Stimulated activated CD4-positive, alpha-beta T cell treated with anti-CD3 and anti-CD28 coated beads, Interleukin-2, amount 100 ng/mL, for 24 hours (primary cell): ENCODE results near the gene ABO.
"Not testable (repeated sequence)": the region's sequence is repeated elsewhere in the genome, so short reads cannot be mapped to it uniquely, and the experiment has no call there.

ENCODE experiments used
- DNase-seq, 2 donors: peaks; one replicate each; pipeline ENCODE4 v3.0.0-alpha.2; 2020

Gene ABO

GRCh38 chr9:133286523-133286922 is 11.5 kb upstream of the ABO start:
- no peak for DNase-seq

GRCh38 chr9:133285252-133285775 is 10.3 kb upstream of the ABO start:
- no peak for DNase-seq

- no peak for DNase-seq
Measured at GRCh38 chr9:133284362-133284761, 9.4 kb upstream of the ABO start.

- not testable (repeated sequence) for DNase-seq
Measured at GRCh38 chr9:133283255-133284032, 8.4 kb upstream of the ABO start.

- no peak for DNase-seq
Measured at GRCh38 chr9:133282464-133283238, 7.7 kb upstream of the ABO start.

- no peak for DNase-seq
Measured at GRCh38 chr9:133280392-133280791, 5.4 kb upstream of the ABO start.

GRCh38 chr9:133278161-133279114 is 3.4 kb upstream of the ABO start:
- DNase-seq: no peak

GRCh38 chr9:133277467-133277866 is 2.5 kb upstream of the ABO start:
- no peak for DNase-seq

- DNase-seq: no peak
Measured at GRCh38 chr9:133276923-133277322, 1.9 kb upstream of the ABO start.

GRCh38 chr9:133276001-133276884 is 1.2 kb upstream of the ABO start:
- no peak for DNase-seq

GRCh38 chr9:133274236-133275104 is 531 bp downstream of the ABO start:
- DNase-seq: no peak

GRCh38 chr9:133273819-133274218 is 1.2 kb downstream of the ABO start:
- DNase-seq: no peak

- no peak for DNase-seq
Measured at GRCh38 chr9:133273098-133273497, 1.9 kb downstream of the ABO start.

GRCh38 chr9:133269537-133270362 is 5.3 kb downstream of the ABO start:
- no peak for DNase-seq

- not testable (repeated sequence) for DNase-seq
Measured at GRCh38 chr9:133269136-133269535, 5.9 kb downstream of the ABO start.

GRCh38 chr9:133268335-133269056 is 6.5 kb downstream of the ABO start:
- DNase-seq: no peak

GRCh38 chr9:133264235-133264764 is 10.7 kb downstream of the ABO start:
- no peak for DNase-seq

- DNase-seq: no peak
Measured at GRCh38 chr9:133263557-133263956, 11.4 kb downstream of the ABO start.

GRCh38 chr9:133262226-133262625 is 12.8 kb downstream of the ABO start:
- no peak for DNase-seq
